K562 (cell line): ENCODE results near the gene GPX1. TPM values are rescaled to one million over a fixed set of nuclear protein-coding genes. Genes with fewer than 3 reads are reported as not detected.

ENCODE experiments used
- ATAC-seq: fragments of 200-7000 bp; cut with Tn5 transposase; 3 replicates; pipeline ENCODE4 v1.9.1; 2020; ENCODE audit warnings: moderate library complexity
- Bru-seq: library from RNA; stranded (reverse); fragments of 400-500 nt; gene quantifications from one replicate; lab custom pipeline; 2021; lab: Mats Ljungman, UMichigan
- BruChase-seq, 2 experiments: library from RNA; stranded (reverse); fragments of 400-500 nt; gene quantifications; one replicate each; lab custom pipeline; 2021; lab: Mats Ljungman, UMichigan
- BruUV-seq: library from RNA; stranded (reverse); fragments of 400-500 nt; replicated peaks from 2 replicates; lab custom pipeline; 2021; lab: Mats Ljungman, UMichigan
- CTCF ChIA-PET: fragments of 300-600 bp; formaldehyde crosslinking; extraction: SDS; loops from one replicate; lab custom pipeline; 2021; ENCODE audit warnings: low intra/inter-chr PET ratio; lab: Yijun Ruan, JAX
- POLR2A ChIA-PET: fragments of 300-600, 350-650 bp; sonication (Branson Sonifier 250); formaldehyde crosslinking; extraction: SDS; loops from one replicate; lab custom pipeline; 2021; ENCODE audit warnings: antibody characterized with exemption, inconsistent platforms; lab: Yijun Ruan, JAX
- DNase-seq, 4 experiments: peaks; one replicate each; pipeline versions ENCODE4 v3.0.0 to v3.0.0-alpha.2; 2011 to 2018; ENCODE audit warnings: low spot score in 3 of 4, mixed read lengths in 3 of 4; ENCODE audit errors: extremely low read depth in 1 of 4
- FAIRE-seq: peaks from 2 replicates; lab custom pipeline; 2011; peaks lifted over from hg19 to GRCh38; lab: Jason Lieb, UNC
- H2AFZ ChIP-seq: 2 replicates; pipeline ENCODE4 v1.6.0; 2011; ENCODE audit warnings: low read depth, low read length, control low read depth, inconsistent platforms
- H3K27ac ChIP-seq: fragments of 200-600 bp; 3 replicates; pipeline ENCODE4 v1.8.0; 2011; ENCODE audit warnings: low read depth, mild to moderate bottlenecking, control low read depth, inconsistent platforms, low read length, moderate library complexity, mixed read lengths; ENCODE audit errors: extremely low read depth
- H3K27me3 ChIP-seq, 2 experiments: fragments of 300-600 bp in 1 of 2; 2 replicates in 1 of 2; 3 replicates in 1 of 2; pipeline versions ENCODE4 v1.6.0 to v1.8.0; 2011; ENCODE audit warnings: inconsistent platforms in 2 of 2, low read length in 2 of 2, mild to moderate bottlenecking in 1 of 2, mixed read lengths in 1 of 2, moderate library complexity in 1 of 2; ENCODE audit not compliant: control insufficient read depth in 2 of 2, insufficient read depth in 2 of 2
- H3K36me3 ChIP-seq: fragments of 300-600 bp; 3 replicates; pipeline ENCODE4 v1.8.0; 2011; ENCODE audit warnings: mild to moderate bottlenecking, low read length, inconsistent platforms; ENCODE audit not compliant: control insufficient read depth, insufficient read depth
- H3K4me1 ChIP-seq, 2 experiments: fragments of 200-600 bp in 1 of 2; replicated peaks in 1 of 2; 2 replicates in 1 of 2; 3 replicates in 1 of 2; pipeline versions ENCODE4 v1.5.1 to v1.8.0; 2011; ENCODE audit warnings: inconsistent platforms in 2 of 2, low read length in 2 of 2, mild to moderate bottlenecking in 1 of 2, mixed read lengths in 1 of 2, moderate library complexity in 1 of 2; ENCODE audit not compliant: control insufficient read depth in 2 of 2, insufficient read depth in 2 of 2
- H3K4me2 ChIP-seq: 2 replicates; pipeline ENCODE4 v1.6.1; 2011; ENCODE audit warnings: low read length, control low read depth, inconsistent platforms, mixed read lengths; ENCODE audit not compliant: insufficient read depth
- H3K4me3 ChIP-seq: fragments of 200-600 bp; sonication (generic), shearing (Covaris generic); 2 replicates; pipeline ENCODE4 v1.5.1; 2016; ENCODE audit warnings: control low read depth, inconsistent platforms
- H3K79me2 ChIP-seq: fragments of 200-600 bp; 3 replicates; pipeline ENCODE4 v1.8.0; 2011; ENCODE audit warnings: low read length, inconsistent platforms; ENCODE audit not compliant: control insufficient read depth, insufficient read depth
- H3K9ac ChIP-seq, 2 experiments: 2 replicates each; pipeline versions ENCODE4 v1.6.0 to v1.6.1; 2011; ENCODE audit warnings: low read depth in 2 of 2, low read length in 2 of 2, control low read depth in 1 of 2, inconsistent platforms in 1 of 2, mild to moderate bottlenecking in 1 of 2, mixed read lengths in 1 of 2; ENCODE audit not compliant: insufficient read depth in 1 of 2
- H3K9me1 ChIP-seq: one replicate; pipeline ENCODE4 v1.6.0; 2011; ENCODE audit warnings: inconsistent platforms, mild to moderate bottlenecking, low read length, moderate library complexity; ENCODE audit not compliant: control insufficient read depth, insufficient read depth
- H3K9me3 ChIP-seq: replicated peaks from 2 replicates; pipeline ENCODE4 v1.5.1; 2011; ENCODE audit warnings: low read depth, low read length, inconsistent platforms; ENCODE audit not compliant: control insufficient read depth, insufficient read depth
- H4K20me1 ChIP-seq: replicated peaks from 2 replicates; pipeline ENCODE4 v1.6.1; 2011; ENCODE audit warnings: low read length, inconsistent platforms, mixed read lengths; ENCODE audit not compliant: control insufficient read depth, insufficient read depth
- AFF1 ChIP-seq, 2 experiments: fragments of 450-650 bp; IDR thresholded peaks; 2 replicates each; pipeline ENCODE4 v1.6.1; 2018; ENCODE audit warnings: mild to moderate bottlenecking in 2 of 2, low read depth in 1 of 2; ENCODE audit not compliant: partially characterized antibody in 2 of 2
- CXXC5 ChIP-seq: fragments of 250-450 bp; sonication (Bioruptor Pico); IDR thresholded peaks from 2 replicates; pipeline ENCODE4 v1.8.0; 2022; ENCODE audit warnings: inconsistent platforms, mild to moderate bottlenecking, moderate library complexity
- HNRNPL ChIP-seq: fragments of 200-400 bp; formaldehyde crosslinking; IDR thresholded peaks from 2 replicates; pipeline ENCODE4 v1.6.1; 2017; ENCODE audit warnings: low read depth, mild to moderate bottlenecking, low read length
- POLR2G ChIP-seq: fragments of 200-400 bp; formaldehyde crosslinking; IDR thresholded peaks from 2 replicates; pipeline ENCODE4 v1.6.1; 2017; ENCODE audit warnings: low read depth, mild to moderate bottlenecking, antibody characterized with exemption, low read length, moderate library complexity
- RBM22 ChIP-seq: fragments of 200-400 bp; formaldehyde crosslinking; IDR thresholded peaks from 2 replicates; pipeline ENCODE4 v1.6.1; 2018; ENCODE audit warnings: low read length, low read depth; ENCODE audit not compliant: poor library complexity, severe bottlenecking
- SP2 ChIP-seq: IDR thresholded peaks from 2 replicates; pipeline ENCODE4 v1.6.1; 2011; ENCODE audit warnings: mild to moderate bottlenecking, low read depth, low read length, moderate library complexity; ENCODE audit not compliant: poor library complexity, severe bottlenecking; ENCODE audit errors: extremely low read depth
- SREBF2 ChIP-seq: sonication (generic); formaldehyde crosslinking; IDR thresholded peaks from 2 replicates; pipeline ENCODE4 v1.4.0; 2020; ENCODE audit warnings: mild to moderate bottlenecking, missing genetic modification reagents
- TAF7 ChIP-seq: fragments of 450-650 bp; IDR thresholded peaks from 2 replicates; pipeline ENCODE4 v1.6.1; 2016; ENCODE audit warnings: missing genetic modification characterization, missing compliant biosample characterization
- TRIM25 ChIP-seq: fragments of 450-650 bp; IDR thresholded peaks from 2 replicates; pipeline ENCODE4 v1.7.0; 2016; ENCODE audit warnings: borderline replicate concordance
- YY1 ChIP-seq, 3 experiments: IDR thresholded peaks; 2 replicates each; pipeline ENCODE4 v1.6.1; 2011; ENCODE audit warnings: low read length in 2 of 3, mild to moderate bottlenecking in 2 of 3, moderate library complexity in 2 of 3, borderline replicate concordance in 1 of 3, control low read depth in 1 of 3, low read depth in 1 of 3; ENCODE audit not compliant: insufficient read depth in 3 of 3, insufficient replicate concordance in 2 of 3, control insufficient read depth in 1 of 3, insufficient read length in 1 of 3; ENCODE audit errors: extremely low read depth in 1 of 3
- WGBS: fragments of 100-300 bp; shearing (Covaris generic); methylation state at CpG from one replicate; pipeline ENCODE4 v1.1.6; 2016; ENCODE audit warnings: low coverage, mixed read lengths; ENCODE audit not compliant: insufficient coverage; ENCODE audit errors: missing lambda C conversion rate; 5-methylcytosine and 5-hydroxymethylcytosine counted together
- in situ Hi-C: fragments of 300-500 bp; cut with MboI; formaldehyde crosslinking; loops from 4 replicates; pipeline ENCODE4 v1.15.0; 2018; ENCODE audit warnings: inconsistent platforms, mixed read lengths
- intact Hi-C: fragments of 100-400 bp; cut with micrococcal nuclease; formaldehyde crosslinking; loops from 2 replicates; pipeline ENCODE4 v1.14.2; 2022
- long read RNA-seq, 3 experiments: library from polyadenylated mRNA in 2 of 3; library from RNA in 1 of 3; unstranded in 2 of 3; stranded (forward) in 1 of 3; transcript quantifications; one replicate each; pipeline ENCODE4 v2.0.0, GENCODE V29; 2019 to 2022
- polyA minus RNA-seq, 3 experiments: library from RNA; depleted of rRNA, polyadenylated mRNA; stranded (reverse); fragments of >200 nt; gene quantifications; 2 replicates each; pipeline ENCODE4 v1.2.3, GENCODE V29; 2011
- polyA plus RNA-seq, 8 experiments: library from polyadenylated mRNA; depleted of rRNA in 4 of 8; stranded (reverse) in 5 of 8; unstranded in 3 of 8; fragments of >200 nt; fragmentation: Nextera tagmentation in 2 of 8; fragmentation: Illumina TruSeq in 1 of 8; extraction: Ambion mirVana in 2 of 8; extraction: Trizol in 1 of 8; gene quantifications; 2 replicates each; pipeline versions ENCODE4 v1.2.1 to v1.2.3, GENCODE V29; 2011 to 2014; ENCODE audit warnings: inconsistent platforms in 1 of 8, missing spikeins in 1 of 8
- total RNA-seq, 7 experiments: library from RNA; depleted of rRNA in 6 of 7; stranded (reverse); fragments of >200 nt in 6 of 7; fragmentation: Illumina TruSeq in 2 of 7; extraction: Trizol in 2 of 7; gene quantifications; 2 replicates each; pipeline versions ENCODE4 v1.2.1 to v1.2.3, GENCODE V29; 2011 to 2021; ENCODE audit warnings: low replicate concordance in 1 of 7

Gene GPX1
- 4.0 and 12.8 TPM in 2 replicates for total RNA-seq (2011; cell fraction: chromatin; rRNA removed; ENCODE audit: low replicate concordance)
- total RNA-seq (2011; cell fraction: nucleolus; rRNA removed), result 6.8 and 7.7 TPM in 2 replicates
- total RNA-seq (2011; cell fraction: nucleoplasm; rRNA removed), result 2.8 and 3.7 TPM in 2 replicates
- 0.57 TPM in 1 of 2 replicates, not detected in the other for total RNA-seq (2014; rRNA removed)
- total RNA-seq (2014; rRNA removed; fragmentation: Illumina TruSeq; extraction: Trizol), result not detected in 2 replicates
- total RNA-seq (2015; rRNA removed; fragmentation: Illumina TruSeq; extraction: Trizol), result 0.25 TPM in 1 of 2 replicates, not detected in the other
- 1.3 and 1.6 TPM in 2 replicates for total RNA-seq (2021)
- 0.08 TPM in 1 of 2 replicates, not detected in the other for polyA plus RNA-seq (2011; rRNA removed)
- 0.12 and 0.15 TPM in 2 replicates for polyA plus RNA-seq (2011; cell fraction: cytosol; rRNA removed)
- 1.0 and 2.1 TPM in 2 replicates for polyA plus RNA-seq (2011; cell fraction: nucleus; rRNA removed)
- polyA plus RNA-seq (2012), result 0.37 TPM in 1 of 2 replicates, not detected in the other
- polyA plus RNA-seq (2014; fragmentation: Illumina TruSeq; extraction: Trizol), result not detected in 2 replicates
- polyA plus RNA-seq (2014; fragmentation: Nextera tagmentation; extraction: Ambion mirVana), result under 1 TPM in 1 of 2 experiments, not detected in 1; 0.08 TPM
- 0.09 and 0.16 TPM in 2 replicates for polyA plus RNA-seq (2014; rRNA removed)
- polyA minus RNA-seq (2011; rRNA and poly(A)+ RNA removed), result 0.32 and 0.60 TPM in 2 replicates
- 2.0 and 3.9 TPM in 2 replicates for polyA minus RNA-seq (2011; cell fraction: cytosol; rRNA and poly(A)+ RNA removed)
- 2.7 and 3.6 TPM in 2 replicates for polyA minus RNA-seq (2011; cell fraction: nucleus; rRNA and poly(A)+ RNA removed)
- percentile 60 among the genes with signal in this experiment for Bru-seq, nascent RNA
- percentile 51 among the genes with signal in this experiment for BruChase-seq, experiment 1, labeled RNA remaining after a 2-hour chase
- percentile 50 among the genes with signal in this experiment for BruChase-seq, experiment 2, labeled RNA remaining after a 6-hour chase
- long read RNA-seq, experiment 1, result 0 reads
- long read RNA-seq, experiment 2, result 0 reads
- long read RNA-seq, experiment 3, result 0 reads

- FAIRE-seq (no peak), ATAC-seq (no peak), DNase-seq (no peak)
- H3K4me3 ChIP-seq, result no peak within 1 kb of the TSS
- BruUV-seq, result no TSS peak
- no peaks in the 10 kb centered on the region for H4K20me1 ChIP-seq
- H2AFZ ChIP-seq, result no peak within 1 kb of the TSS
- peaks cover 0 to 2% of the 10 kb centered on the region in 2 experiments; a peak in 4 of 5 replicates for H3K4me1 ChIP-seq
- POLR2A ChIA-PET, result no interaction called here
- no peak within 1 kb of the TSS for H3K9ac ChIP-seq
- intact Hi-C loops (no loop called here), in situ Hi-C loops (no loop called here)
- H3K36me3 ChIP-seq, result peaks cover 57% of the 10 kb centered on the region; the same call in 2 of the 3 replicates
- H3K27ac ChIP-seq, result no peak within 1 kb of the TSS
- no peak within 1 kb of the TSS for H3K4me2 ChIP-seq
- 94% methylated on average over 6 of the region's 46 CpGs for WGBS
- CTCF ChIA-PET, result no interaction called here
- H3K9me3 ChIP-seq, result no peaks in the 10 kb centered on the region
- H3K27me3 ChIP-seq, result no peaks in the 10 kb centered on the region
- H3K9me1 ChIP-seq, result no peaks in the 10 kb centered on the region
- H3K79me2 ChIP-seq, result no peaks in the 10 kb centered on the region; the same call in 2 of the 3 replicates
- TF ChIP-seq AFF1 (IDR thresholded peaks at IDR 0.05; ENCODE audit: low read depth in 1 of 2, partially characterized antibody in 2 of 2) (no peak), YY1 (IDR thresholded peaks at IDR 0.05; ENCODE audit: borderline replicate concordance in 1 of 3, control insufficient read depth in 1 of 3, extremely low read depth in 1 of 3, insufficient read depth in 3 of 3, insufficient read length in 1 of 3, insufficient replicate concordance in 2 of 3, low read depth in 1 of 3, low read length in 2 of 3) (no peak), CXXC5 (no peak), TRIM25 (no peak), TAF7 (no peak), HNRNPL (no peak), RBM22 (peak; percentile 22), POLR2G (no peak; the same call in 1 of the 2 replicates), SREBF2 (CRISPR knock-in tag) (no peak), SP2 (no peak)
Observed at GRCh38 chr3:49358217-49358883, at the start of gene GPX1. Gene GPX1 (minus strand): TSS chr3:49358353. CDS start chr3:49358278, 75 bp downstream.
